Measurements from ENCODE around the gene LMF2.

Gene LMF2

GRCh38 chr22:50529416-50529896, 22.0 kb upstream of the LMF2 start:
- no peak overlapping the region for H3K4me3 ChIP-seq (ENCODE audit: insufficient read depth, low read length, poor library complexity, severe bottlenecking)
- H3F3A ChIP-seq (ENCODE audit: insufficient read depth) = peaks cover 17% of the 10 kb centered on the region; the same call in 1 of the 2 replicates
- no peak overlapping the region for H3K27ac ChIP-seq (ENCODE audit: low read depth, low read length)
- no peaks in the 10 kb centered on the region for H3K36me3 ChIP-seq (ENCODE audit: low read length)
- H3K79me2 ChIP-seq (ENCODE audit: insufficient read depth, low read length) = peaks cover 5% of the 10 kb centered on the region; the same call in 1 of the 2 replicates
- no peak overlapping the region for H3K4me2 ChIP-seq (ENCODE audit: low read depth, low read length, poor library complexity, severe bottlenecking)
- TF ChIP-seq, protein P1, sequence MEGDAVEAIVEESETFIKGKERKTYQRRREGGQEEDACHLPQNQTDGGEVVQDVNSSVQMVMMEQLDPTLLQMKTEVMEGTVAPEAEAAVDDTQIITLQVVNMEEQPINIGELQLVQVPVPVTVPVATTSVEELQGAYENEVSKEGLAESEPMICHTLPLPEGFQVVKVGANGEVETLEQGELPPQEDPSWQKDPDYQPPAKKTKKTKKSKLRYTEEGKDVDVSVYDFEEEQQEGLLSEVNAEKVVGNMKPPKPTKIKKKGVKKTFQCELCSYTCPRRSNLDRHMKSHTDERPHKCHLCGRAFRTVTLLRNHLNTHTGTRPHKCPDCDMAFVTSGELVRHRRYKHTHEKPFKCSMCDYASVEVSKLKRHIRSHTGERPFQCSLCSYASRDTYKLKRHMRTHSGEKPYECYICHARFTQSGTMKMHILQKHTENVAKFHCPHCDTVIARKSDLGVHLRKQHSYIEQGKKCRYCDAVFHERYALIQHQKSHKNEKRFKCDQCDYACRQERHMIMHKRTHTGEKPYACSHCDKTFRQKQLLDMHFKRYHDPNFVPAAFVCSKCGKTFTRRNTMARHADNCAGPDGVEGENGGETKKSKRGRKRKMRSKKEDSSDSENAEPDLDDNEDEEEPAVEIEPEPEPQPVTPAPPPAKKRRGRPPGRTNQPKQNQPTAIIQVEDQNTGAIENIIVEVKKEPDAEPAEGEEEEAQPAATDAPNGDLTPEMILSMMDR (IDR thresholded peaks at IDR 0.05; ENCODE audit: insufficient read depth, low read length, poor library complexity, severe bottlenecking) = no peak
- no peak for TF ChIP-seq EZH2phosphoT487 (conservative IDR thresholded peaks at IDR 0.05; ENCODE audit: low read length)
- no peaks in the 10 kb centered on the region for H3K9me3 ChIP-seq (ENCODE audit: insufficient read depth, low read length)
- H3K9me2 ChIP-seq (replicated peaks; ENCODE audit: insufficient read depth, low read length) = no peaks in the 10 kb centered on the region
- no peak overlapping the region for H2AFZ ChIP-seq (ENCODE audit: low read depth, low read length, severe bottlenecking)
- H4K20me1 ChIP-seq (ENCODE audit: low read depth, low read length) = no peaks in the 10 kb centered on the region
- no peak overlapping the region for H3K9ac ChIP-seq (ENCODE audit: low read length)
- no peaks in the 10 kb centered on the region for H3K27me3 ChIP-seq (ENCODE audit: low read length)

DNA sequence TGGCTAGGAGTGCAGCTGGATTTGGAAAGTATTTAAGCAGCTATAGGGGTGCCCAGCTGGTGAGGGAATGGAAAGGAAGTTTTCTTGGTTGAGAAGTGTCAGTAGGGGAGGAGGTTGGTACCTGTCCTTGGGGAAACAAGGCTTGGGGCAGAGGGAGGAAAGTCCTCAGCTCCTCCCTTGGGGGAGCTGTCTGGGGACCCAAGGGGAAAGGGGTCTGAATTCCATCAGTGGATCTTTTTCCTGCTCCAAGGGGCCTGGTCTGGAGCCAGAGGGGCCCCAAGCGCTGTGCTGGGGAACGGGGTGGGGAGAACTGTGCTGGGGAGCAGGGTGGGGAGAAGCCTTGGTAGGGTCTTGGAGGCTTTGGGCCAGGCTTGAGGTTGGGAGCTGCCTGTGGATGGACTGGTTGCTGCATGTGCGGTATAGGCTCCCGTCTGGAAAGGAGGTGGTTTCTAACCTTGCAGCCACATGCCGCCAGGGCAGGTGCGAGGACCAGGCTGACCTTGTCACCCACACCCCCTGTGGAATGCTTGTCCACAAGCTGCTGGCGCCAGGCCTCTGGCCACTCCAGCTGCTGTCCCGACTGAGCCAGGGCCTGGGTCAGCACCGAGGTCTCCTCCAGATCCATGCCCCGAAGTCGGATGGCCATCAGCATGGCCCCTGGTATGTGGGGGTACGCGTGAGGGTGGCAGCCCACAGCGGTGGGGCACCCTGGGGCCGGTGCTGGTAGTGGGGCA, 21.3 kb upstream of the LMF2 start:
- Histone ChIP-seq H3K27me3 (ENCODE audit: low read length) (no peaks in the 10 kb centered on the region), H3K4me3 (ENCODE audit: insufficient read depth, low read length, poor library complexity, severe bottlenecking) (no peak overlapping the region)

GRCh38 chr22:50527921-50528681, 20.6 kb upstream of the LMF2 start:
- no peak overlapping the region for H2AFZ ChIP-seq (ENCODE audit: low read depth, low read length, severe bottlenecking)
- H3K9me2 ChIP-seq (replicated peaks; ENCODE audit: insufficient read depth, low read length) = no peaks in the 10 kb centered on the region
- no peaks in the 10 kb centered on the region for H3K36me3 ChIP-seq (ENCODE audit: low read length)
- H3K79me2 ChIP-seq (ENCODE audit: insufficient read depth, low read length) = peaks cover 10% of the 10 kb centered on the region; the same call in 1 of the 2 replicates
- no peak overlapping the region for H3K27ac ChIP-seq (ENCODE audit: low read depth, low read length)
- H3F3A ChIP-seq (ENCODE audit: insufficient read depth) = peaks cover 17% of the 10 kb centered on the region; the same call in 1 of the 2 replicates
- no peak overlapping the region for H3K4me2 ChIP-seq (ENCODE audit: low read depth, low read length, poor library complexity, severe bottlenecking)
- H4K20me1 ChIP-seq (ENCODE audit: low read depth, low read length) = no peaks in the 10 kb centered on the region
- TF ChIP-seq, protein P1 (IDR thresholded peaks at IDR 0.05; ENCODE audit: insufficient read depth, low read length, poor library complexity, severe bottlenecking) = no peak
- no peak for TF ChIP-seq EZH2phosphoT487 (conservative IDR thresholded peaks at IDR 0.05; ENCODE audit: low read length)
- H3K4me3 ChIP-seq (ENCODE audit: insufficient read depth, low read length, poor library complexity, severe bottlenecking) = no peak overlapping the region
- no peaks in the 10 kb centered on the region for H3K27me3 ChIP-seq (ENCODE audit: low read length)
- no peaks in the 10 kb centered on the region for H3K9me3 ChIP-seq (ENCODE audit: insufficient read depth, low read length)
- no peak overlapping the region for H3K9ac ChIP-seq (ENCODE audit: low read length)

More for the DNA sequence above, 21.3 kb upstream of the LMF2 start:
- TF ChIP-seq, protein P1 (IDR thresholded peaks at IDR 0.05; ENCODE audit: insufficient read depth, low read length, poor library complexity, severe bottlenecking) = no peak
- no peak for TF ChIP-seq EZH2phosphoT487 (conservative IDR thresholded peaks at IDR 0.05; ENCODE audit: low read length)
- H3K36me3 ChIP-seq (ENCODE audit: low read length) = no peaks in the 10 kb centered on the region
- H3K9me3 ChIP-seq (ENCODE audit: insufficient read depth, low read length) = no peaks in the 10 kb centered on the region
- no peak overlapping the region for H3K9ac ChIP-seq (ENCODE audit: low read length)
- H3K27ac ChIP-seq (ENCODE audit: low read depth, low read length) = no peak overlapping the region
- no peaks in the 10 kb centered on the region for H3K9me2 ChIP-seq (replicated peaks; ENCODE audit: insufficient read depth, low read length)
- no peaks in the 10 kb centered on the region for H4K20me1 ChIP-seq (ENCODE audit: low read depth, low read length)
- H3K4me2 ChIP-seq (ENCODE audit: low read depth, low read length, poor library complexity, severe bottlenecking) = no peak overlapping the region
- H2AFZ ChIP-seq (ENCODE audit: low read depth, low read length, severe bottlenecking) = no peak overlapping the region
- peaks cover 10% of the 10 kb centered on the region; the same call in 1 of the 2 replicates for H3K79me2 ChIP-seq (ENCODE audit: insufficient read depth, low read length)
- H3F3A ChIP-seq (ENCODE audit: insufficient read depth) = peaks cover 17% of the 10 kb centered on the region; the same call in 1 of the 2 replicates
